H1 (cell line): ENCODE data around the gene AHR. TPM values are rescaled to one million over a fixed set of nuclear protein-coding genes. Genes with fewer than 3 reads are reported as not detected.

Experiments
- CTCF ChIA-PET: fragments of 300-600 bp; sonication (Branson Sonifier 250); formaldehyde crosslinking; loops from one replicate; lab custom pipeline; 2021; ENCODE audit not compliant: partially characterized antibody; lab: Charles Lee
- POLR2A ChIA-PET: fragments of 300-600 bp; sonication (Branson Sonifier 250); formaldehyde crosslinking; loops from one replicate; lab custom pipeline; 2021; ENCODE audit warnings: inconsistent platforms; ENCODE audit not compliant: partially characterized antibody; lab: Charles Lee
- DNase-seq, 2 experiments: peaks; one replicate each; pipeline versions ENCODE4 v3.0.0 to v3.0.0-alpha.2; 2010 to 2022; ENCODE audit warnings: low spot score in 2 of 2, low read depth in 1 of 2, mixed read lengths in 1 of 2
- FAIRE-seq: peaks from 2 replicates; lab custom pipeline; 2011; peaks lifted over from hg19 to GRCh38; lab: Jason Lieb, UNC
- H2AFZ ChIP-seq: 2 replicates; pipeline ENCODE4 v1.8.1; 2012; ENCODE audit warnings: low read length, inconsistent platforms
- H2AK5ac ChIP-seq: 2 replicates; pipeline ENCODE4 v1.6.1; 2013; ENCODE audit warnings: low read depth, low read length
- H2BK120ac ChIP-seq: replicated peaks from 2 replicates; pipeline ENCODE3; 2013; ENCODE audit warnings: low read depth, low read length, inconsistent platforms
- H2BK12ac ChIP-seq: 2 replicates; pipeline ENCODE4 v1.6.1; 2013; ENCODE audit warnings: low read depth, low read length
- H2BK15ac ChIP-seq: 2 replicates; pipeline ENCODE4 v1.6.1; 2013; ENCODE audit warnings: low read length
- H2BK20ac ChIP-seq: 2 replicates; pipeline ENCODE4 v1.6.1; 2013; ENCODE audit warnings: low read length
- H2BK5ac ChIP-seq: 2 replicates; pipeline ENCODE4 v1.6.1; 2013; ENCODE audit warnings: low read depth, low read length
- H3K14ac ChIP-seq: 2 replicates; pipeline ENCODE4 v1.6.1; 2013; ENCODE audit warnings: inconsistent platforms; ENCODE audit not compliant: insufficient read length
- H3K18ac ChIP-seq: 2 replicates; pipeline ENCODE4 v1.6.1; 2013; ENCODE audit warnings: low read length; ENCODE audit errors: extremely low read depth
- H3K23ac ChIP-seq: 2 replicates; pipeline ENCODE4 v1.6.1; 2013; ENCODE audit warnings: inconsistent platforms; ENCODE audit not compliant: insufficient read length
- H3K23me2 ChIP-seq: 2 replicates; pipeline ENCODE4 v1.6.1; 2013; ENCODE audit warnings: low read depth, low read length
- H3K27ac ChIP-seq: 2 replicates; pipeline ENCODE4 v1.6.1; 2011; ENCODE audit warnings: low read depth, low read length, inconsistent platforms
- H3K27me3 ChIP-seq, 4 experiments: replicated peaks in 1 of 4; 1 replicate in 1 of 4; 2 replicates in 3 of 4; pipeline versions ENCODE4 v1.6.1 to v1.8.1; 2011 to 2013; ENCODE audit warnings: low read length in 3 of 4, mild to moderate bottlenecking in 3 of 4, inconsistent platforms in 2 of 4, mixed read lengths in 2 of 4, moderate library complexity in 1 of 4; ENCODE audit not compliant: control insufficient read depth in 3 of 4, insufficient read depth in 3 of 4; ENCODE audit errors: extremely low read depth in 1 of 4
- H3K36me3 ChIP-seq, 4 experiments: 2 replicates each; pipeline versions ENCODE4 v1.6.1 to v1.8.1; 2011 to 2013; ENCODE audit warnings: mild to moderate bottlenecking in 4 of 4, low read length in 3 of 4, moderate library complexity in 2 of 4, control low read depth in 1 of 4, inconsistent platforms in 1 of 4; ENCODE audit not compliant: insufficient read depth in 4 of 4, control insufficient read depth in 2 of 4
- H3K4ac ChIP-seq: replicated peaks from 2 replicates; pipeline ENCODE3; 2013; ENCODE audit warnings: low read length, low read depth, mixed read lengths, inconsistent platforms; ENCODE audit not compliant: insufficient read length
- H3K4me1 ChIP-seq, 4 experiments: replicated peaks in 1 of 4; 1 replicate in 1 of 4; 2 replicates in 3 of 4; pipeline versions ENCODE4 v1.6.1 to v1.8.1; 2011 to 2013; ENCODE audit warnings: low read length in 3 of 4, inconsistent platforms in 2 of 4, mixed read lengths in 1 of 4; ENCODE audit not compliant: insufficient read depth in 4 of 4, control insufficient read depth in 3 of 4
- H3K4me2 ChIP-seq, 2 experiments: 2 replicates each; pipeline versions ENCODE4 v1.6.1 to v1.8.1; 2011 to 2013; ENCODE audit warnings: low read depth in 2 of 2, low read length in 2 of 2, control low read depth in 1 of 2, inconsistent platforms in 1 of 2, mild to moderate bottlenecking in 1 of 2; ENCODE audit not compliant: insufficient read depth in 1 of 2
- H3K4me3 ChIP-seq, 4 experiments: fragments of 200-600, 300-600 bp in 1 of 4; sonication (generic), shearing (Covaris generic), sonication (Bioruptor Twin) in 1 of 4; 2 replicates each; pipeline versions ENCODE4 v1.5.1 to v1.8.1; 2011 to 2016; ENCODE audit warnings: low read length in 4 of 4, low read depth in 3 of 4, control low read depth in 2 of 4, inconsistent platforms in 2 of 4, mild to moderate bottlenecking in 2 of 4, mixed read lengths in 1 of 4, moderate library complexity in 1 of 4; ENCODE audit not compliant: insufficient read depth in 2 of 4; ENCODE audit errors: extremely low read depth in 1 of 4
- H3K56ac ChIP-seq: replicated peaks from 2 replicates; pipeline ENCODE3; 2013; ENCODE audit warnings: low read depth, mild to moderate bottlenecking, mixed read lengths, low read length, inconsistent platforms; ENCODE audit not compliant: insufficient read length
- H3K79me1 ChIP-seq: 2 replicates; pipeline ENCODE4 v1.6.1; 2013; ENCODE audit warnings: low read depth, low read length, control low read depth
- H3K79me2 ChIP-seq, 2 experiments: 2 replicates each; pipeline versions ENCODE4 v1.6.1 to v1.8.1; 2012 to 2013; ENCODE audit warnings: low read length in 2 of 2, mild to moderate bottlenecking in 2 of 2, inconsistent platforms in 1 of 2; ENCODE audit not compliant: insufficient read depth in 2 of 2, control insufficient read depth in 1 of 2
- H3K9ac ChIP-seq, 4 experiments: replicated peaks in 1 of 4; 1 replicate in 1 of 4; 2 replicates in 3 of 4; pipeline versions ENCODE4 v1.6.1 to v1.8.1; 2011 to 2013; ENCODE audit warnings: low read depth in 3 of 4, low read length in 3 of 4, control low read depth in 2 of 4, mild to moderate bottlenecking in 2 of 4, moderate library complexity in 2 of 4, inconsistent platforms in 1 of 4; ENCODE audit errors: extremely low read depth in 1 of 4
- H3K9me3 ChIP-seq, 2 experiments: 2 replicates each; pipeline versions ENCODE4 v1.6.1 to v1.8.1; 2012 to 2013; ENCODE audit warnings: mild to moderate bottlenecking in 2 of 2, moderate library complexity in 2 of 2, control low read depth in 1 of 2, inconsistent platforms in 1 of 2, low read depth in 1 of 2, low read length in 1 of 2, mixed read lengths in 1 of 2; ENCODE audit not compliant: insufficient read depth in 2 of 2
- H4K20me1 ChIP-seq, 2 experiments: replicated peaks in 1 of 2; 2 replicates each; pipeline versions ENCODE3 to v1.8.1; 2011 to 2013; ENCODE audit warnings: inconsistent platforms in 2 of 2, low read length in 2 of 2, mild to moderate bottlenecking in 1 of 2; ENCODE audit not compliant: insufficient read depth in 2 of 2, control insufficient read depth in 1 of 2
- H4K5ac ChIP-seq: 2 replicates; pipeline ENCODE4 v1.6.1; 2013; ENCODE audit warnings: low read length, low read depth, mixed read lengths, inconsistent platforms; ENCODE audit not compliant: insufficient read length
- H4K8ac ChIP-seq: 2 replicates; pipeline ENCODE4 v1.8.0; 2013; ENCODE audit warnings: mild to moderate bottlenecking, moderate library complexity, low read length, inconsistent platforms; ENCODE audit not compliant: insufficient read depth; ENCODE audit errors: extremely low read depth
- H4K91ac ChIP-seq: replicated peaks from 2 replicates; pipeline ENCODE3; 2013; ENCODE audit warnings: low read length, mixed read lengths, inconsistent platforms; ENCODE audit not compliant: insufficient read length
- FOSL1 ChIP-seq: IDR thresholded peaks from 2 replicates; pipeline ENCODE4 v1.6.1; 2011; ENCODE audit warnings: mild to moderate bottlenecking, low read depth, low read length, moderate library complexity; ENCODE audit not compliant: insufficient read depth
- GABPA ChIP-seq: IDR thresholded peaks from 2 replicates; pipeline ENCODE4 v1.6.1; 2011; ENCODE audit warnings: mild to moderate bottlenecking, low read length, moderate library complexity, borderline replicate concordance; ENCODE audit not compliant: insufficient read depth
- MAFK ChIP-seq: IDR thresholded peaks from 2 replicates; pipeline ENCODE4 v1.6.1; 2012; ENCODE audit warnings: low read depth, mild to moderate bottlenecking, improper control_type of control experiment, low read length
- RBBP5 ChIP-seq: IDR thresholded peaks from 2 replicates; pipeline ENCODE4 v1.7.1; 2012; ENCODE audit warnings: low read depth, mild to moderate bottlenecking, inconsistent platforms, low read length, moderate library complexity, borderline replicate concordance
- SIN3A ChIP-seq, 2 experiments: IDR thresholded peaks in 1 of 2; conservative IDR thresholded peaks in 1 of 2; 2 replicates each; pipeline ENCODE4 v1.6.1; 2011 to 2012; ENCODE audit warnings: low read length in 2 of 2, improper control_type of control experiment in 1 of 2, low read depth in 1 of 2, mild to moderate bottlenecking in 1 of 2
- SIRT6 ChIP-seq: IDR thresholded peaks from one replicate; pipeline ENCODE4 v1.7.1; 2012; ENCODE audit warnings: low read length, inconsistent platforms
- SIX5 ChIP-seq: IDR thresholded peaks from 2 replicates; pipeline ENCODE4 v1.6.1; 2011; ENCODE audit warnings: mild to moderate bottlenecking, low read depth, low read length
- WGBS, 2 experiments: shearing (Covaris generic) in 1 of 2; methylation state at CpG; one replicate each; pipeline versions ENCODE4 v1.1.6 to v1.1.7; 2013 to 2015; ENCODE audit warnings: low lambda C conversion rate in 2 of 2, mixed read lengths in 2 of 2, inconsistent platforms in 1 of 2, low coverage in 1 of 2, missing lambda C conversion rate in 1 of 2; ENCODE audit not compliant: insufficient replicate concordance in 2 of 2, insufficient coverage in 1 of 2, insufficient read length in 1 of 2; ENCODE audit errors: extremely low coverage in 1 of 2, missing lambda C conversion rate in 1 of 2; 5-methylcytosine and 5-hydroxymethylcytosine counted together
- polyA plus RNA-seq, 7 experiments: library from polyadenylated mRNA; depleted of rRNA in 3 of 7; stranded (reverse) in 5 of 7; unstranded in 2 of 7; fragments of >200 nt in 5 of 7; fragments of 200-250 nt in 2 of 7; gene quantifications; 1 replicate in 5 of 7; 2 replicates in 1 of 7; 4 replicates in 1 of 7; pipeline versions ENCODE4 v1.2.1 to v1.2.3, GENCODE V29; 2011 to 2013; ENCODE audit warnings: missing spikeins in 2 of 7, mixed read lengths in 2 of 7
- total RNA-seq: library from RNA; stranded (reverse); fragmentation: NEBNext Ultra II Directional; extraction: Animal tissue kit (Norgen Biotek cat#: 25700); gene quantifications from 2 replicates; pipeline ENCODE4 v1.2.1, GENCODE V29; 2021
- TF ChIP-seq, protein P1 (sequence below): IDR thresholded peaks from 2 replicates; pipeline ENCODE4 v1.6.1; 2012; ENCODE audit warnings: inconsistent platforms

The AHR gene
- total and polyA plus RNA-seq, 2 of the 8 experiments (the other 6 are each of a cell fraction or from before 2014, with no cell fraction given) = 1.4 to 9.7 TPM

DNA sequence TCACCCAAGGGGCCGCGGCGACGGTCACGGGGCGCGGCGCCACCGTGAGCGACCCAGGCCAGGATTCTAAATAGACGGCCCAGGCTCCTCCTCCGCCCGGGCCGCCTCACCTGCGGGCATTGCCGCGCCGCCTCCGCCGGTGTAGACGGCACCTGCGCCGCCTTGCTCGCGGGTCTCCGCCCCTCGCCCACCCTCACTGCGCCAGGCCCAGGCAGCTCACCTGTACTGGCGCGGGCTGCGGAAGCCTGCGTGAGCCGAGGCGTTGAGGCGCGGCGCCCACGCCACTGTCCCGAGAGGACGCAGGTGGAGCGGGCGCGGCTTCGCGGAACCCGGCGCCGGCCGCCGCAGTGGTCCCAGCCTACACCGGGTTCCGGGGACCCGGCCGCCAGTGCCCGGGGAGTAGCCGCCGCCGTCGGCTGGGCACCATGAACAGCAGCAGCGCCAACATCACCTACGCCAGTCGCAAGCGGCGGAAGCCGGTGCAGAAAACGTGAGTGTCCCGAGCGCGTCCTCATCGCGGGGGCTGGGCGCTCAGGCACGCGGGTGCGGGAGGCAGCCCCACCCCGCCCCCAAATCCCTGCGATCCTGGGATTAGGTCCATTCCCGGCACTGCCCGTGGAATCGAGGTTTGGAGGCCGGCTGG, 509 bp downstream of the AHR start:
- H3K56ac ChIP-seq = peak overlapping the region; percentile 30
- no peak overlapping the region for H4K91ac ChIP-seq
- DNase-seq (peak in 1 of 2 experiments; percentile 78), FAIRE-seq (no peak)
- H2BK12ac ChIP-seq = no peak overlapping the region
- H3K23ac ChIP-seq = no peak overlapping the region
- no peak overlapping the region for H2AK5ac ChIP-seq
- peak overlapping the region; percentile 78 for H3K4ac ChIP-seq
- H3K4me2 ChIP-seq = peak overlapping the region; percentile 92 to 97
- H3K79me1 ChIP-seq = no peaks in the 10 kb centered on the region
- no peak overlapping the region for H2BK15ac ChIP-seq
- peak overlapping the region; percentile 52 for H4K5ac ChIP-seq
- H4K8ac ChIP-seq = peak overlapping the region; percentile 97
- WGBS, 2 experiments = 1% methylated on average over 72 of the region's 81 CpGs; no CpG with 5 or more reads in 1 of the 2 experiments
- no peak overlapping the region for H2BK120ac ChIP-seq
- peaks cover 0 to 47% of the 10 kb centered on the region in 2 experiments; a peak in 2 of 4 replicates for H3K79me2 ChIP-seq
- POLR2A ChIA-PET = interaction anchor here (0.9 to 1.3 kb wide), 7 partner anchors 9 to 290 kb away, joined by 3 to 5 read pairs (median 4); no protein-coding TSS in a partner anchor
- no peaks in the 10 kb centered on the region; a peak in 1 of 7 replicates for H3K4me1 ChIP-seq
- peaks cover 2 to 3% of the 10 kb centered on the region in 2 experiments for H4K20me1 ChIP-seq
- H3K36me3 ChIP-seq = no peaks in the 10 kb centered on the region
- peak overlapping the region; percentile 54 to 94 (median 72) for H3K9ac ChIP-seq
- peak overlapping the region; percentile 70; the same call in 1 of the 2 replicates for H3K27ac ChIP-seq
- peak overlapping the region; percentile 28; the same call in 1 of the 2 replicates for H2BK5ac ChIP-seq
- peaks cover 5% of the 10 kb centered on the region; the same call in 1 of the 2 replicates for H3K23me2 ChIP-seq
- no peak overlapping the region for H2BK20ac ChIP-seq
- no peak overlapping the region for H3K14ac ChIP-seq
- 0 out of 4 replicates have a peak, but pooled peaks cover 0 to 2% of the 10 kb centered on the region in 2 experiments for H3K9me3 ChIP-seq
- CTCF ChIA-PET = no interaction called here
- peak overlapping the region; percentile 57 to 95 (median 68) for H3K4me3 ChIP-seq
- H3K27me3 ChIP-seq = no peaks in the 10 kb centered on the region; a peak in 1 of 7 replicates
- H2AFZ ChIP-seq = peak overlapping the region; percentile 3; the same call in 1 of the 2 replicates
- H3K18ac ChIP-seq = peak overlapping the region; percentile 64; the same call in 1 of the 2 replicates
- TF ChIP-seq SIX5 (no peak), MAFK (no peak), GABPA (no peak), FOSL1 (no peak), RBBP5 (peak; percentile 84; the same call in 1 of the 2 replicates), SIN3A (conservative IDR thresholded peaks at IDR 0.05 in 1 of 2, IDR thresholded peaks at IDR 0.05 in 1 of 2; ENCODE audit: low read depth in 1 of 2, low read length in 2 of 2) (0 out of 4 replicates have a peak, but pooled peaks of 1 of the 2 experiments have one; percentile 12), SIRT6 (no peak)
- TF ChIP-seq, protein P1, sequence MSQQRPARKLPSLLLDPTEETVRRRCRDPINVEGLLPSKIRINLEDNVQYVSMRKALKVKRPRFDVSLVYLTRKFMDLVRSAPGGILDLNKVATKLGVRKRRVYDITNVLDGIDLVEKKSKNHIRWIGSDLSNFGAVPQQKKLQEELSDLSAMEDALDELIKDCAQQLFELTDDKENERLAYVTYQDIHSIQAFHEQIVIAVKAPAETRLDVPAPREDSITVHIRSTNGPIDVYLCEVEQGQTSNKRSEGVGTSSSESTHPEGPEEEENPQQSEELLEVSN = peak; percentile 59; the same call in 1 of the 2 replicates
